ENCODE data around the gene HIC2. TPM values are rescaled to one million over a fixed set of nuclear protein-coding genes. Genes with fewer than 3 reads are reported as not detected.

The HIC2 gene
- total and polyA plus RNA-seq, 10 of the 15 experiments (the other 5 are each of a cell fraction or from before 2014, with no cell fraction given) = 0.11 to 5.0 (median 1.4) TPM

DNA sequence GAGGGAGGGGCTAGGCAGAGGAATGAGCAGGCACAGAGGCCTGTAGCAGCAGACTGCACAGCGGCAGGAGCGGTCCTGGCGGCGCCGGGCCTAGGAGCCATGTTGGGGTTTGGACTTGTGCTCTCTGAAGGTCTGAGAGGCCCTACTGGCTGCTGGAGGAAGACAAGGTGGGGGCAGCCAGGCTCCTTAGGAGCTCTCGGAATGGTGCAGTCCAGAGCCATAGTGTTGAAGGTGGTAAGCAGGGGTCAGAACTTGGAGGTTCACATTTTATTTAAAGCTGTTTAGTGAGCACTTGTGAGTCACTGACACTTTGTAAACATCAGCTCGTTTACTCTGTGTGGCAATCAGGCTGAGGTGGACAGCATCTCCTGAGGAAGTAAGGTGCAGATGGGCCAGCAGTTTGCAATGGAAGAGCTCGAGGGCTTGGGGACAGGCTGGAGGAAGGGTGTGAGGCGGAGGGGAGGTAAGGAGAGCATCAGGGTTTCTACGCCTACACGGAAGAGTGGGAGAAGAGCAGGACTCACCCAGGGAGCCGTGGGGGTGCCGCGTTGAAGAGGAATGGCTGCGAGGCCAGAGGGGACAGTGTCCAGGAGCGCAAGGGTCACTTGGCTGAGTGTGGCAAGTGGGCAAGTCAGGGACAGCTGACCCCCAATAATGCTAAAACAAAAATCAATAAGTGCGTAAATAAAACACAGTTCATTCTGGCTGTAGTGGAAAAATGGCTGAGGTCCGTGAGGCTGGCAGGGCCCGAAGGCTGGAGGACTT is 40.0 kb downstream of the HIC2 start:
- H3K4me2 ChIP-seq (ENCODE audit: control insufficient read depth, insufficient read depth) = no peak overlapping the region
- intact Hi-C loops (cut with micrococcal nuclease; ENCODE audit: unreplicated experiment) (no loop called here), in situ Hi-C loops (cut with MboI) (no loop called here)
- no TSS peak for BruUV-seq (replicated peaks)
- H2AFZ ChIP-seq (ENCODE audit: control insufficient read depth, low read depth, low read length) = no peak overlapping the region
- no peaks in the 10 kb centered on the region for H3K36me3 ChIP-seq (ENCODE audit: control insufficient read depth in 2 of 2, insufficient read depth in 2 of 2, low read length in 1 of 2)
- H3K4me1 ChIP-seq (ENCODE audit: control insufficient read depth, insufficient read depth, low read length) = no peaks in the 10 kb centered on the region
- 88% methylated on average over 19 of the region's 19 CpGs for WGBS (ENCODE audit: insufficient coverage, insufficient replicate concordance, low lambda C conversion rate, missing lambda C conversion rate)
- H3K27ac ChIP-seq (ENCODE audit: control insufficient read depth, insufficient read depth) = no peak overlapping the region
- H4K20me1 ChIP-seq (ENCODE audit: control insufficient read depth, insufficient read depth) = no peaks in the 10 kb centered on the region
- H3K79me2 ChIP-seq (ENCODE audit: control insufficient read depth, insufficient read depth, low read length) = no peaks in the 10 kb centered on the region
- SMC1A ChIA-PET (ENCODE audit: uncharacterized antibody, unreplicated experiment) = no interaction called here
- RAD21 ChIA-PET (ENCODE audit: unreplicated experiment) = no interaction called here
- POLR2A ChIA-PET = no interaction called here
- no peaks in the 10 kb centered on the region for H3K27me3 ChIP-seq (replicated peaks in 1 of 2; ENCODE audit: control insufficient read depth in 2 of 2, insufficient read depth in 2 of 2, low read length in 1 of 2)
- CTCF ChIA-PET = no interaction called here
- H3K9ac ChIP-seq (ENCODE audit: control insufficient read depth, insufficient read depth, low read length) = no peak overlapping the region
- no peak for DNase-seq (ENCODE audit: low read depth, low spot score)
- no peak for ATAC-seq
- H3K4me3 ChIP-seq = no peak overlapping the region
- no peaks in the 10 kb centered on the region for H3K9me3 ChIP-seq (replicated peaks; ENCODE audit: control insufficient read depth, insufficient read depth, low read length)
- FAIRE-seq = no peak
- TF ChIP-seq KDM1A (IDR thresholded peaks at IDR 0.05; ENCODE audit: borderline replicate concordance) (no peak), RAD51 (IDR thresholded peaks at IDR 0.05) (no peak), JUND (IDR thresholded peaks at IDR 0.05; ENCODE audit: low read depth, low read length) (no peak), ESRRA (IDR thresholded peaks at IDR 0.05; ENCODE audit: low read length) (no peak), USF1 (IDR thresholded peaks at IDR 0.05; ENCODE audit: borderline replicate concordance, extremely low read length, insufficient read depth, low read depth, low read length) (no peak), ASH2L (IDR thresholded peaks at IDR 0.05; ENCODE audit: borderline replicate concordance, low read depth) (no peak), CTCF (IDR thresholded peaks at IDR 0.05 in 2 of 3, conservative IDR thresholded peaks at IDR 0.05 in 1 of 3; ENCODE audit: control insufficient read depth in 2 of 3, extremely low read depth in 1 of 3, insufficient read depth in 1 of 3, low read depth in 3 of 3, low read length in 3 of 3) (no peak), HDGF (IDR thresholded peaks at IDR 0.05) (no peak), MTA3 (IDR thresholded peaks at IDR 0.05; ENCODE audit: borderline replicate concordance, low read length) (no peak), SUZ12 (IDR thresholded peaks at IDR 0.05; ENCODE audit: unreplicated experiment) (no peak), MYC (IDR thresholded peaks at IDR 0.05; ENCODE audit: insufficient read depth, insufficient read length, insufficient replicate concordance, low read length, severe bottlenecking) (no peak), WRNIP1 (IDR thresholded peaks at IDR 0.05; ENCODE audit: borderline replicate concordance, low read depth, low read length) (no peak), NR2C1 (IDR thresholded peaks at IDR 0.05) (no peak), ATF7 (IDR thresholded peaks at IDR 0.05; ENCODE audit: low read depth) (no peak)
- TF ChIP-seq, protein P1, sequence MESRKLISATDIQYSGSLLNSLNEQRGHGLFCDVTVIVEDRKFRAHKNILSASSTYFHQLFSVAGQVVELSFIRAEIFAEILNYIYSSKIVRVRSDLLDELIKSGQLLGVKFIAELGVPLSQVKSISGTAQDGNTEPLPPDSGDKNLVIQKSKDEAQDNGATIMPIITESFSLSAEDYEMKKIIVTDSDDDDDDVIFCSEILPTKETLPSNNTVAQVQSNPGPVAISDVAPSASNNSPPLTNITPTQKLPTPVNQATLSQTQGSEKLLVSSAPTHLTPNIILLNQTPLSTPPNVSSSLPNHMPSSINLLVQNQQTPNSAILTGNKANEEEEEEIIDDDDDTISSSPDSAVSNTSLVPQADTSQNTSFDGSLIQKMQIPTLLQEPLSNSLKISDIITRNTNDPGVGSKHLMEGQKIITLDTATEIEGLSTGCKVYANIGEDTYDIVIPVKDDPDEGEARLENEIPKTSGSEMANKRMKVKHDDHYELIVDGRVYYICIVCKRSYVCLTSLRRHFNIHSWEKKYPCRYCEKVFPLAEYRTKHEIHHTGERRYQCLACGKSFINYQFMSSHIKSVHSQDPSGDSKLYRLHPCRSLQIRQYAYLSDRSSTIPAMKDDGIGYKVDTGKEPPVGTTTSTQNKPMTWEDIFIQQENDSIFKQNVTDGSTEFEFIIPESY (IDR thresholded peaks at IDR 0.05) = no peak
- TF ChIP-seq, protein P2, sequence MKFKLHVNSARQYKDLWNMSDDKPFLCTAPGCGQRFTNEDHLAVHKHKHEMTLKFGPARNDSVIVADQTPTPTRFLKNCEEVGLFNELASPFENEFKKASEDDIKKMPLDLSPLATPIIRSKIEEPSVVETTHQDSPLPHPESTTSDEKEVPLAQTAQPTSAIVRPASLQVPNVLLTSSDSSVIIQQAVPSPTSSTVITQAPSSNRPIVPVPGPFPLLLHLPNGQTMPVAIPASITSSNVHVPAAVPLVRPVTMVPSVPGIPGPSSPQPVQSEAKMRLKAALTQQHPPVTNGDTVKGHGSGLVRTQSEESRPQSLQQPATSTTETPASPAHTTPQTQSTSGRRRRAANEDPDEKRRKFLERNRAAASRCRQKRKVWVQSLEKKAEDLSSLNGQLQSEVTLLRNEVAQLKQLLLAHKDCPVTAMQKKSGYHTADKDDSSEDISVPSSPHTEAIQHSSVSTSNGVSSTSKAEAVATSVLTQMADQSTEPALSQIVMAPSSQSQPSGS (IDR thresholded peaks at IDR 0.05; ENCODE audit: low read length) = no peak

Measured in GM12878 (cell line).